ENCODE data around the gene DHRS2. TPM values are rescaled to one million over a fixed set of nuclear protein-coding genes. Genes with fewer than 3 reads are reported as not detected.

The DHRS2 gene
- total and polyA plus RNA-seq, 2 of the 13 experiments (the other 11 are each of a cell fraction or from before 2014, with no cell fraction given) = 1,621 to 3,021 TPM

DNA sequence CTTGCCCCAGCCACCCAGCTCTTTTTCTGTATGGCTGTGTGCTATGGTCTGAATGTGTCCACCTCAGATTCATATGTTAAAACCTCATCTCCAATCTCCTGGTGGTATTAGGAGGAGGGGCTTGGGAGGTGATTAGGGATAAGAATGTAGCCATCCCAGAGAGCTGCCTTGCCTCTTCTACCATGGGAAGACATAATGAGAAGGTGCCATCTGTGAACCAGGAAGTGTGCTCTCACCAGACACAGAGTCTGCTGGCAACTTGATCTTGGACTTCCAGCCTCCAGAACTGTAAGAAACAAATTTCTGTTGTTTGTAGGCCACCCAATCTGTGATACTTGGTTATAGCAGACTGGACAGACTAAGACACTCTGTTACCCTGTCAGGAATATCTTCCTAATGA is 34.7 kb upstream of the DHRS2 start (continued):
- TF ChIP-seq, protein P1, sequence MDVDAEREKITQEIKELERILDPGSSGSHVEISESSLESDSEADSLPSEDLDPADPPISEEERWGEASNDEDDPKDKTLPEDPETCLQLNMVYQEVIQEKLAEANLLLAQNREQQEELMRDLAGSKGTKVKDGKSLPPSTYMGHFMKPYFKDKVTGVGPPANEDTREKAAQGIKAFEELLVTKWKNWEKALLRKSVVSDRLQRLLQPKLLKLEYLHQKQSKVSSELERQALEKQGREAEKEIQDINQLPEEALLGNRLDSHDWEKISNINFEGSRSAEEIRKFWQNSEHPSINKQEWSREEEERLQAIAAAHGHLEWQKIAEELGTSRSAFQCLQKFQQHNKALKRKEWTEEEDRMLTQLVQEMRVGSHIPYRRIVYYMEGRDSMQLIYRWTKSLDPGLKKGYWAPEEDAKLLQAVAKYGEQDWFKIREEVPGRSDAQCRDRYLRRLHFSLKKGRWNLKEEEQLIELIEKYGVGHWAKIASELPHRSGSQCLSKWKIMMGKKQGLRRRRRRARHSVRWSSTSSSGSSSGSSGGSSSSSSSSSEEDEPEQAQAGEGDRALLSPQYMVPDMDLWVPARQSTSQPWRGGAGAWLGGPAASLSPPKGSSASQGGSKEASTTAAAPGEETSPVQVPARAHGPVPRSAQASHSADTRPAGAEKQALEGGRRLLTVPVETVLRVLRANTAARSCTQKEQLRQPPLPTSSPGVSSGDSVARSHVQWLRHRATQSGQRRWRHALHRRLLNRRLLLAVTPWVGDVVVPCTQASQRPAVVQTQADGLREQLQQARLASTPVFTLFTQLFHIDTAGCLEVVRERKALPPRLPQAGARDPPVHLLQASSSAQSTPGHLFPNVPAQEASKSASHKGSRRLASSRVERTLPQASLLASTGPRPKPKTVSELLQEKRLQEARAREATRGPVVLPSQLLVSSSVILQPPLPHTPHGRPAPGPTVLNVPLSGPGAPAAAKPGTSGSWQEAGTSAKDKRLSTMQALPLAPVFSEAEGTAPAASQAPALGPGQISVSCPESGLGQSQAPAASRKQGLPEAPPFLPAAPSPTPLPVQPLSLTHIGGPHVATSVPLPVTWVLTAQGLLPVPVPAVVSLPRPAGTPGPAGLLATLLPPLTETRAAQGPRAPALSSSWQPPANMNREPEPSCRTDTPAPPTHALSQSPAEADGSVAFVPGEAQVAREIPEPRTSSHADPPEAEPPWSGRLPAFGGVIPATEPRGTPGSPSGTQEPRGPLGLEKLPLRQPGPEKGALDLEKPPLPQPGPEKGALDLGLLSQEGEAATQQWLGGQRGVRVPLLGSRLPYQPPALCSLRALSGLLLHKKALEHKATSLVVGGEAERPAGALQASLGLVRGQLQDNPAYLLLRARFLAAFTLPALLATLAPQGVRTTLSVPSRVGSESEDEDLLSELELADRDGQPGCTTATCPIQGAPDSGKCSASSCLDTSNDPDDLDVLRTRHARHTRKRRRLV (CRISPR knock-in tag; IDR thresholded peaks at IDR 0.05) = no peak
- TF ChIP-seq IRF2 (CRISPR knock-in tag; IDR thresholded peaks at IDR 0.05) (no peak), RXRA (CRISPR knock-in tag; IDR thresholded peaks at IDR 0.05) (no peak), ZFP62 (CRISPR knock-in tag; IDR thresholded peaks at IDR 0.05) (no peak), RFXANK (CRISPR knock-in tag; IDR thresholded peaks at IDR 0.05) (no peak), KLF11 (CRISPR knock-in tag; IDR thresholded peaks at IDR 0.05) (no peak), SALL2 (CRISPR knock-in tag; IDR thresholded peaks at IDR 0.05) (no peak), CCDC6 (CRISPR knock-in tag; IDR thresholded peaks at IDR 0.05) (no peak; the same call in 1 of the 2 replicates), ZNF629 (CRISPR knock-in tag; conservative IDR thresholded peaks at IDR 0.05) (no peak), TEAD3 (CRISPR knock-in tag; optimal IDR thresholded peaks at IDR 0.05; ENCODE audit: borderline replicate concordance) (no peak), ZC3H4 (CRISPR knock-in tag; IDR thresholded peaks at IDR 0.05; ENCODE audit: borderline replicate concordance) (no peak)
- TF ChIP-seq, protein P2, sequence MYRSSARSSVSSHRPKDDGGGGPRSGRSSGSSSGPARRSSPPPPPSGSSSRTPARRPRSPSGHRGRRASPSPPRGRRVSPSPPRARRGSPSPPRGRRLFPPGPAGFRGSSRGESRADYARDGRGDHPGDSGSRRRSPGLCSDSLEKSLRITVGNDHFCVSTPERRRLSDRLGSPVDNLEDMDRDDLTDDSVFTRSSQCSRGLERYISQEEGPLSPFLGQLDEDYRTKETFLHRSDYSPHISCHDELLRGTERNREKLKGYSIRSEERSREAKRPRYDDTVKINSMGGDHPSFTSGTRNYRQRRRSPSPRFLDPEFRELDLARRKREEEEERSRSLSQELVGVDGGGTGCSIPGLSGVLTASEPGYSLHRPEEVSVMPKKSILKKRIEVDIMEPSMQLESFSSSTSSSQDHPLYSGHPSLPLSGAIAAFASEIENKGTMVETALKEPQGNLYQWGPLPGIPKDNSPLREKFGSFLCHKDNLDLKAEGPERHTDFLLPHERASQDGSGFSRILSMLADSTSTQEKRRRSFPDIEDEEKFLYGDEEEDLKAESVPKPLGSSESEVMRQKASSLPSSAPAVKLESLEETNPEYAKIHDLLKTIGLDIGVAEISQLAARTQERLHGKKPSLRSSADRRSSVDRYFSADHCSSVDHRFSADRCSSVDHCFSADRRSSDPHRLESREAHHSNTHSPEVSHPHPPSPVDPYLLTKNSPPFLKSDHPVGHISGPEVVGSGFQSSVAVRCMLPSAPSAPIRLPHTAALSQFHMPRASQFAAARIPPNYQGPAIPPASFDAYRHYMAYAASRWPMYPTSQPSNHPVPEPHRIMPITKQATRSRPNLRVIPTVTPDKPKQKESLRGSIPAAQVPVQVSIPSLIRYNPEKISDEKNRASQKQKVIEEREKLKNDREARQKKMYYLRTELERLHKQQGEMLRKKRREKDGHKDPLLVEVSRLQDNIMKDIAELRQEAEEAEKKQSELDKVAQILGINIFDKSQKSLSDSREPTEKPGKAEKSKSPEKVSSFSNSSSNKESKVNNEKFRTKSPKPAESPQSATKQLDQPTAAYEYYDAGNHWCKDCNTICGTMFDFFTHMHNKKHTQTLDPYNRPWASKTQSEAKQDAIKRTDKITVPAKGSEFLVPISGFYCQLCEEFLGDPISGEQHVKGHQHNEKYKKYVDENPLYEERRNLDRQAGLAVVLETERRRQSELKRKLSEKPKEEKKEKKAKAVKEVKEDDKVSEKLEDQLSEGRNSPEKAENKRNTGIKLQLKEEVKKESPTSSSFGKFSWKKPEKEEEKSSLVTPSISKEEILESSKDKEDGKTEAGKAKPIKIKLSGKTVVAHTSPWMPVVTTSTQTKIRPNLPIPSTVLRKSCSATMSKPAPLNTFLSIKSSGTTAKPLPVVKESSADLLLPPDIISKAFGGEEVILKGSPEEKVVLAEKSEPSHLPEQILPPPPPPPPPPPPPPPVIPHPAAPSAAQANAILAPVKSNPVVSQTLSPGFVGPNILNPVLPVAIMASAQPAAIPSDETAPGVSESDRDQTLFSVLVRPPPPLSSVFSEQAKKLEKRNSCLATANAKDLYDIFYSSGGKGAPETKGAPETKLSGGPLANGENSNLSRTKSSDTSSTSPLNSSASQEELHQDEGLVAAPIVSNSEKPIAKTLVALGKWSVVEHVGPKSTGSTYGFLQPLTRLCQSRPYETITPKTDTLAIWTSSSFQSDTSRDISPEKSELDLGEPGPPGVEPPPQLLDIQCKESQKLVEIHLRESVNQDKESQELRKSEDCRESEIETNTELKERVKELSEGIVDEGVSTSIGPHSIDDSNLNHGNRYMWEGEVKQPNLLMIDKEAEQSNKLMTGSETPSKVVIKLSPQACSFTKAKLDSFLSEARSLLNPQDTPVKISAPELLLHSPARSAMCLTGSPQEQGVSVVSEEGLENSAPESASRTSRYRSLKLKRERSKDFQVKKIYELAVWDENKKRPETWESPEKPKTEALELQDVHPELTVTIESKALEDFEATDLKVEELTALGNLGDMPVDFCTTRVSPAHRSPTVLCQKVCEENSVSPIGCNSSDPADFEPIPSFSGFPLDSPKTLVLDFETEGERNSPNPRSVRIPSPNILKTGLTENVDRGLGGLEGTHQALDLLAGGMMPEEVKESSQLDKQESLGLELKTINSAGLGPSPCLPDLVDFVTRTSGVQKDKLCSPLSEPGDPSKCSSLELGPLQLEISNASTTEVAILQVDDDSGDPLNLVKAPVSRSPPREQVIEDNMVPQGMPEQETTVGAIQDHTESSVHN (CRISPR knock-in tag; IDR thresholded peaks at IDR 0.05) = no peak
- TF ChIP-seq, protein P3, sequence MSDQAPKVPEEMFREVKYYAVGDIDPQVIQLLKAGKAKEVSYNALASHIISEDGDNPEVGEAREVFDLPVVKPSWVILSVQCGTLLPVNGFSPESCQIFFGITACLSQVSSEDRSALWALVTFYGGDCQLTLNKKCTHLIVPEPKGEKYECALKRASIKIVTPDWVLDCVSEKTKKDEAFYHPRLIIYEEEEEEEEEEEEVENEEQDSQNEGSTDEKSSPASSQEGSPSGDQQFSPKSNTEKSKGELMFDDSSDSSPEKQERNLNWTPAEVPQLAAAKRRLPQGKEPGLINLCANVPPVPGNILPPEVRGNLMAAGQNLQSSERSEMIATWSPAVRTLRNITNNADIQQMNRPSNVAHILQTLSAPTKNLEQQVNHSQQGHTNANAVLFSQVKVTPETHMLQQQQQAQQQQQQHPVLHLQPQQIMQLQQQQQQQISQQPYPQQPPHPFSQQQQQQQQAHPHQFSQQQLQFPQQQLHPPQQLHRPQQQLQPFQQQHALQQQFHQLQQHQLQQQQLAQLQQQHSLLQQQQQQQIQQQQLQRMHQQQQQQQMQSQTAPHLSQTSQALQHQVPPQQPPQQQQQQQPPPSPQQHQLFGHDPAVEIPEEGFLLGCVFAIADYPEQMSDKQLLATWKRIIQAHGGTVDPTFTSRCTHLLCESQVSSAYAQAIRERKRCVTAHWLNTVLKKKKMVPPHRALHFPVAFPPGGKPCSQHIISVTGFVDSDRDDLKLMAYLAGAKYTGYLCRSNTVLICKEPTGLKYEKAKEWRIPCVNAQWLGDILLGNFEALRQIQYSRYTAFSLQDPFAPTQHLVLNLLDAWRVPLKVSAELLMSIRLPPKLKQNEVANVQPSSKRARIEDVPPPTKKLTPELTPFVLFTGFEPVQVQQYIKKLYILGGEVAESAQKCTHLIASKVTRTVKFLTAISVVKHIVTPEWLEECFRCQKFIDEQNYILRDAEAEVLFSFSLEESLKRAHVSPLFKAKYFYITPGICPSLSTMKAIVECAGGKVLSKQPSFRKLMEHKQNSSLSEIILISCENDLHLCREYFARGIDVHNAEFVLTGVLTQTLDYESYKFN (CRISPR knock-in tag; conservative IDR thresholded peaks at IDR 0.05) = no peak
- TF ChIP-seq, protein P4, sequence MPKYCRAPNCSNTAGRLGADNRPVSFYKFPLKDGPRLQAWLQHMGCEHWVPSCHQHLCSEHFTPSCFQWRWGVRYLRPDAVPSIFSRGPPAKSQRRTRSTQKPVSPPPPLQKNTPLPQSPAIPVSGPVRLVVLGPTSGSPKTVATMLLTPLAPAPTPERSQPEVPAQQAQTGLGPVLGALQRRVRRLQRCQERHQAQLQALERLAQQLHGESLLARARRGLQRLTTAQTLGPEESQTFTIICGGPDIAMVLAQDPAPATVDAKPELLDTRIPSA (CRISPR knock-in tag; IDR thresholded peaks at IDR 0.05; ENCODE audit: borderline replicate concordance) = no peak

All from HepG2 (cell line).